Measurements from ENCODE around the gene FBXO31. TPM values are rescaled to one million over a fixed set of nuclear protein-coding genes. Genes with fewer than 3 reads are reported as not detected.

Gene FBXO31
- total RNA-seq, 4 donors from 2014 or later, result 156 to 264 (median 201) TPM

DNA sequence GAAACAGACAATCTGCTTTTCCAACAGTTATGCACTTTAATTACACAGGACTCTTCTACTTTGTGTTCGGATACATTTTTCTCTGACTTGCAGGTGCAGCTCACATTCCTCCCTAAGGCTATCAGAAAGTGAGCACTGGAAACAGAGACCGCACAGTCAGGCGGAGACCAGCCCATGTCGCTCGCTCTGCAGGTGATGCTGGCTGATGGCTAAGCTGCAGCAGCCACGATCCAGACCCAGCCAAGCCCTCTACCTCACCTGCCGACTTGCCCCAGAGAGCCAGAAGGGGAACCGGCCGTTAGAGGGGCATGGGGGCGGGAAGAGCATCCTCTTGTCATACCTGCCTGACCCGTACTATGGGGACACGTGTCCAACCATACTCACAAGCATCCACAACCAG, 42.4 kb upstream of the FBXO31 start:
- intact Hi-C loops (cut with DNase I; ENCODE audit: low total_unique reads) (no loop called here), in situ Hi-C loops (cut with MboI; ENCODE audit: low sequenced_read_pairs in 4 of 4) (loop anchor here in 1 of 4 donors (10.0 kb wide), 1 partner anchor 209 kb away; no protein-coding TSS in a partner anchor)
- peaks cover 0 to 7% of the 10 kb centered on the region in 2 donors for H3K36me3 ChIP-seq
- ATAC-seq (no peak), DNase-seq (no peak)
- H3K9me3 ChIP-seq, result no peaks in the 10 kb centered on the region
- H3K27me3 ChIP-seq, result no peaks in the 10 kb centered on the region
- H3K4me3 ChIP-seq, result no peak overlapping the region
- TF ChIP-seq, protein P1, sequence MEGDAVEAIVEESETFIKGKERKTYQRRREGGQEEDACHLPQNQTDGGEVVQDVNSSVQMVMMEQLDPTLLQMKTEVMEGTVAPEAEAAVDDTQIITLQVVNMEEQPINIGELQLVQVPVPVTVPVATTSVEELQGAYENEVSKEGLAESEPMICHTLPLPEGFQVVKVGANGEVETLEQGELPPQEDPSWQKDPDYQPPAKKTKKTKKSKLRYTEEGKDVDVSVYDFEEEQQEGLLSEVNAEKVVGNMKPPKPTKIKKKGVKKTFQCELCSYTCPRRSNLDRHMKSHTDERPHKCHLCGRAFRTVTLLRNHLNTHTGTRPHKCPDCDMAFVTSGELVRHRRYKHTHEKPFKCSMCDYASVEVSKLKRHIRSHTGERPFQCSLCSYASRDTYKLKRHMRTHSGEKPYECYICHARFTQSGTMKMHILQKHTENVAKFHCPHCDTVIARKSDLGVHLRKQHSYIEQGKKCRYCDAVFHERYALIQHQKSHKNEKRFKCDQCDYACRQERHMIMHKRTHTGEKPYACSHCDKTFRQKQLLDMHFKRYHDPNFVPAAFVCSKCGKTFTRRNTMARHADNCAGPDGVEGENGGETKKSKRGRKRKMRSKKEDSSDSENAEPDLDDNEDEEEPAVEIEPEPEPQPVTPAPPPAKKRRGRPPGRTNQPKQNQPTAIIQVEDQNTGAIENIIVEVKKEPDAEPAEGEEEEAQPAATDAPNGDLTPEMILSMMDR (IDR thresholded peaks at IDR 0.05 in 4 of 5, conservative IDR thresholded peaks at IDR 0.05 in 1 of 5), result no peak
- TF ChIP-seq POLR2A (IDR thresholded peaks at IDR 0.05), result no peak
- H3K27ac ChIP-seq, result no peak overlapping the region
- no peaks in the 10 kb centered on the region for H3K4me1 ChIP-seq

DNA sequence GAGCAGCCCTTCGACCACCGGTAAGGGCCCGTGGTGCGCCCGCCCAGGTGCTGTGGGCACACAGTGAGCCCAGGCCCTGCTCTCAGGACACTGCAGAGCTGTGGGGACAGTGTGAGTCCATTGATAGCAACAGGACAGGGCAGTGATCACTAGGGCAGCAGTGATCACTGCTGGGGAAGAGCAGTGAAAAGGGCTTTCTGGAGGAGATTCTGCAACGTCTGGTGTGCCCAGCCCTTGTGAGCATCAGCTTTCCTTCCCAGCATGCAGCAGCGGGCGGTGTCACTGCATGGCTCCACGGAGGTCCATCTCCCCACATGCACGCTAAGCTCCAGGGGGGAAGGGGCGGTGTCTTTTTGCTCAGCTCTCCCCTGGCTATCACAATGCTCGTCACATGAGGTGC, 40.7 kb upstream of the FBXO31 start:
- intact Hi-C loops (cut with DNase I; ENCODE audit: low total_unique reads), result no loop called here
- TF ChIP-seq POLR2A (IDR thresholded peaks at IDR 0.05), result no peak
- TF ChIP-seq, protein P1 (IDR thresholded peaks at IDR 0.05 in 4 of 5, conservative IDR thresholded peaks at IDR 0.05 in 1 of 5), result no peak
- H3K36me3 ChIP-seq, result peaks cover 0 to 7% of the 10 kb centered on the region in 2 donors
- no peak for DNase-seq
- no peak overlapping the region for H3K27ac ChIP-seq
- H3K27me3 ChIP-seq, result no peaks in the 10 kb centered on the region
- ATAC-seq, result no peak
- H3K9me3 ChIP-seq, result no peaks in the 10 kb centered on the region
- H3K4me1 ChIP-seq, result no peaks in the 10 kb centered on the region
- H3K4me3 ChIP-seq, result no peak overlapping the region
- in situ Hi-C loops (cut with MboI; ENCODE audit: low sequenced_read_pairs in 4 of 4), result loop anchor here in 3 of 4 donors (10.0 to 25.0 kb wide), 2 partner anchors 211 to 213 kb away; no protein-coding TSS in a partner anchor

DNA sequence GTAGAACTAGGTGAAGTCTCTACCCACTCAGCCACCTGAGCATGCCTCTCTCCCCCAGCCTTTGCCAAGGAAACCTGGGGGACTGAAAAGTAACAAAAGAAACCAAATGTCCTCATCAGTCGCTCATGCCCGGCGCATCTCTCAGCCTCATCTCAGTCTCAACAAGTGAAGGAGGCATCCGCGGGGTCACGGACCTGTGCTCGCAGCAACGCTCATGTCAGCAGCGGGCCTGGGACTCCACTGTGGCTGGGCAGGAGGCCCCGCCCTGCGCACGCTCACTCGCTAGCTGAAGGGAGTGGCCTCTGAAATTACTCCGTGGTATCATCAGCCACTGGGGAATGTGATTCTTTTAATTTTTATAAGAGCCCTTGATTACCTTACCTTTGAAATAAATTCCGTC, 39.9 kb upstream of the FBXO31 start:
- intact Hi-C loops (cut with DNase I; ENCODE audit: low total_unique reads), result no loop called here
- no peak for ATAC-seq
- no peak for TF ChIP-seq POLR2A (IDR thresholded peaks at IDR 0.05)
- TF ChIP-seq, protein P1 (IDR thresholded peaks at IDR 0.05 in 4 of 5, conservative IDR thresholded peaks at IDR 0.05 in 1 of 5), result no peak
- in situ Hi-C loops (cut with MboI; ENCODE audit: low sequenced_read_pairs in 4 of 4), result loop anchor here in 3 of 4 donors (10.0 to 25.0 kb wide), 2 partner anchors 211 to 214 kb away; no protein-coding TSS in a partner anchor
- Histone ChIP-seq H3K36me3 (peaks cover 0 to 11% of the 10 kb centered on the region in 2 donors), H3K4me1 (no peaks in the 10 kb centered on the region), H3K4me3 (no peak overlapping the region), H3K9me3 (no peaks in the 10 kb centered on the region), H3K27ac (no peak overlapping the region), H3K27me3 (no peaks in the 10 kb centered on the region)
- no peak for DNase-seq

DNA sequence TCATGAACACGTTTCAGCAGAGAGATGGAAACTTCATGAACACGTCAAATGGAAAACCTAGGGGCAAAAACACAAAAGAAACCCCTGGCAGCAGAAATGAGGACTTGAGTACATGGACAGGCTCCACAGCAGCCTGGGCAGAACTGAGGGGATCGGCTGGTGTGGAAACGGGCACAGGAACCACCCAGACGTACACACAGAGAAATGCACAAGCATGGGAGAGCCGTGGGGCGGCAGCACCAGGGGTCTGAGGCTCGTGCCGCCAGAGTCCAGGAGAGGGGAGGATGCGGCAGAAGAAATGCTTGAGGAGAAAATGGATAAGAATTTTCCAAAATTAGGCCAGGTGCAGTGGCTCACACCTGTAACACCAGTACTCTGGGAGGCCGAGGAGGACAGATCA, 38.5 kb upstream of the FBXO31 start:
- Histone ChIP-seq H3K9me3 (no peaks in the 10 kb centered on the region), H3K27me3 (no peaks in the 10 kb centered on the region), H3K4me1 (no peaks in the 10 kb centered on the region), H3K36me3 (peaks cover 0 to 13% of the 10 kb centered on the region in 2 donors), H3K27ac (no peak overlapping the region), H3K4me3 (no peak overlapping the region)
- TF ChIP-seq POLR2A (IDR thresholded peaks at IDR 0.05), result no peak
- TF ChIP-seq, protein P1 (IDR thresholded peaks at IDR 0.05 in 4 of 5, conservative IDR thresholded peaks at IDR 0.05 in 1 of 5), result no peak
- intact Hi-C loops (cut with DNase I; ENCODE audit: low total_unique reads), result no loop called here
- ATAC-seq, result no peak
- in situ Hi-C loops (cut with MboI; ENCODE audit: low sequenced_read_pairs in 4 of 4), result loop anchor here in 3 of 4 donors (10.0 to 25.0 kb wide), 2 partner anchors 213 to 215 kb away; no protein-coding TSS in a partner anchor
- DNase-seq, result no peak

All from gastrocnemius medialis (tissue), 4 donors.